HEK293 (cell line): ENCODE measurements around the gene CCSER2.

ENCODE experiments used
- CTCF ChIA-PET: fragments of 350-600 bp; formaldehyde crosslinking; extraction: SDS; loops from one replicate; lab custom pipeline; 2021; ENCODE audit warnings: antibody characterized with exemption; lab: Yijun Ruan, JAX
- POLR2A ChIA-PET: fragments of 300-600 bp; formaldehyde crosslinking; extraction: SDS; loops from one replicate; lab custom pipeline; 2020; ENCODE audit warnings: antibody characterized with exemption, inconsistent platforms; lab: Yijun Ruan, JAX
- H3K27ac ChIP-seq: fragments of 200-500 bp; sonication (Bioruptor generic); 2 replicates; pipeline ENCODE4 v1.5.1; 2014; ENCODE audit warnings: low read depth, low read length, control low read depth, inconsistent platforms; ENCODE audit errors: extremely low read depth
- H3K36me3 ChIP-seq, 2 experiments: fragments of 200-500 bp in 1 of 2; sonication (Bioruptor generic) in 1 of 2; 1 replicate in 1 of 2; 2 replicates in 1 of 2; pipeline ENCODE4 v1.5.1; 2014 to 2017; ENCODE audit warnings: inconsistent platforms in 2 of 2, low read length in 2 of 2; ENCODE audit not compliant: control insufficient read depth in 2 of 2, insufficient read depth in 1 of 2
- H3K4me1 ChIP-seq: fragments of 200-500 bp; sonication (Bioruptor generic); 2 replicates; pipeline ENCODE4 v1.5.1; 2014; ENCODE audit warnings: mild to moderate bottlenecking, low read length, inconsistent platforms; ENCODE audit not compliant: control insufficient read depth, insufficient read depth
- H3K4me3 ChIP-seq: 2 replicates; pipeline ENCODE4 v1.5.1; 2011; ENCODE audit warnings: low read depth, mild to moderate bottlenecking, control low read depth, low read length, moderate library complexity
- H3K9me3 ChIP-seq: fragments of 200-500 bp; sonication (Bioruptor generic); 2 replicates; pipeline ENCODE4 v1.5.1; 2014; ENCODE audit warnings: low read depth, low read length, inconsistent platforms; ENCODE audit not compliant: control insufficient read depth, insufficient read depth
- CTCF ChIP-seq: fragments of 450-650 bp; formaldehyde crosslinking; IDR thresholded peaks from 2 replicates; pipeline ENCODE4 v1.5.1; 2016; ENCODE audit warnings: missing biosample characterization, missing genetic modification characterization
- HOXA7 ChIP-seq: sonication (generic); formaldehyde crosslinking; IDR thresholded peaks from 2 replicates; pipeline ENCODE4 v1.8.1; 2022; ENCODE audit warnings: missing genetic modification reagents, borderline replicate concordance
- PRDM10 ChIP-seq: fragments of 450-650 bp; formaldehyde crosslinking; IDR thresholded peaks from 2 replicates; pipeline ENCODE4 v1.5.1; 2016; ENCODE audit warnings: missing biosample characterization, missing genetic modification characterization
- REST ChIP-seq: fragments of 450-650 bp; formaldehyde crosslinking; IDR thresholded peaks from 2 replicates; pipeline ENCODE4 v1.5.1; 2016; ENCODE audit warnings: missing biosample characterization, missing genetic modification characterization
- TCF7L2 ChIP-seq: IDR thresholded peaks from 2 replicates; pipeline ENCODE4 v1.6.1; 2011; ENCODE audit warnings: low read depth, mild to moderate bottlenecking, inconsistent platforms, low read length, moderate library complexity, borderline replicate concordance
- ZBTB1 ChIP-seq: fragments of 450-650 bp; formaldehyde crosslinking; IDR thresholded peaks from 2 replicates; pipeline ENCODE4 v1.5.1; 2016; ENCODE audit warnings: missing biosample characterization, missing genetic modification characterization
- ZBTB17 ChIP-seq: fragments of 450-650 bp; formaldehyde crosslinking; IDR thresholded peaks from 2 replicates; pipeline ENCODE4 v1.5.1; 2016; ENCODE audit warnings: missing biosample characterization, missing genetic modification characterization
- ZBTB21 ChIP-seq: fragments of 450-650 bp; formaldehyde crosslinking; IDR thresholded peaks from 2 replicates; pipeline ENCODE4 v1.5.1; 2017; ENCODE audit warnings: missing biosample characterization, missing genetic modification characterization
- ZBTB49 ChIP-seq: fragments of 450-650 bp; formaldehyde crosslinking; IDR thresholded peaks from 2 replicates; pipeline ENCODE4 v1.5.1; 2016; ENCODE audit warnings: missing biosample characterization, missing genetic modification characterization, low read depth
- ZEB2 ChIP-seq: fragments of 450-650 bp; formaldehyde crosslinking; IDR thresholded peaks from 2 replicates; pipeline ENCODE4 v1.5.1; 2016; ENCODE audit warnings: missing biosample characterization, missing genetic modification characterization
- ZNF132 ChIP-seq: fragments of 450-650 bp; formaldehyde crosslinking; IDR thresholded peaks from 2 replicates; pipeline ENCODE4 v1.5.1; 2017; ENCODE audit warnings: missing biosample characterization, missing genetic modification characterization, borderline replicate concordance
- ZNF133 ChIP-seq: fragments of 450-650 bp; formaldehyde crosslinking; IDR thresholded peaks from 2 replicates; pipeline ENCODE4 v1.5.1; 2016; ENCODE audit warnings: missing biosample characterization, missing genetic modification characterization
- ZNF184 ChIP-seq: fragments of 450-650 bp; IDR thresholded peaks from 2 replicates; pipeline ENCODE4 v1.5.1; 2018; ENCODE audit warnings: missing biosample characterization, mild to moderate bottlenecking, missing genetic modification characterization
- ZNF2 ChIP-seq: fragments of 450-650 bp; formaldehyde crosslinking; IDR thresholded peaks from 2 replicates; pipeline ENCODE4 v1.5.1; 2016; ENCODE audit warnings: missing biosample characterization, missing genetic modification characterization
- ZNF221 ChIP-seq: fragments of 450-650 bp; formaldehyde crosslinking; IDR thresholded peaks from 2 replicates; pipeline ENCODE4 v1.5.1; 2017; ENCODE audit warnings: missing biosample characterization, missing genetic modification characterization, borderline replicate concordance
- ZNF48 ChIP-seq: fragments of 450-650 bp; formaldehyde crosslinking; IDR thresholded peaks from 2 replicates; pipeline ENCODE4 v1.5.1; 2016; ENCODE audit warnings: missing biosample characterization, missing genetic modification characterization
- ZNF548 ChIP-seq: fragments of 450-650 bp; formaldehyde crosslinking; IDR thresholded peaks from 2 replicates; pipeline ENCODE4 v1.5.1; 2016; ENCODE audit warnings: missing biosample characterization, missing genetic modification characterization
- ZNF621 ChIP-seq: fragments of 450-650 bp; formaldehyde crosslinking; IDR thresholded peaks from 2 replicates; pipeline ENCODE4 v1.5.1; 2017; ENCODE audit warnings: missing biosample characterization, missing genetic modification characterization
- ZNF654 ChIP-seq: fragments of 450-650 bp; formaldehyde crosslinking; IDR thresholded peaks from 2 replicates; pipeline ENCODE4 v1.5.1; 2016; ENCODE audit warnings: low read depth, missing biosample characterization, missing genetic modification characterization
- ZNF660 ChIP-seq: fragments of 450-650 bp; IDR thresholded peaks from 2 replicates; pipeline ENCODE4 v1.5.1; 2018; ENCODE audit warnings: missing biosample characterization, mild to moderate bottlenecking, missing genetic modification characterization
- ZNF707 ChIP-seq: fragments of 450-650 bp; formaldehyde crosslinking; IDR thresholded peaks from 2 replicates; pipeline ENCODE4 v1.5.1; 2016; ENCODE audit warnings: missing biosample characterization, missing genetic modification characterization
- ZNF747 ChIP-seq: fragments of 450-650 bp; formaldehyde crosslinking; IDR thresholded peaks from 2 replicates; pipeline ENCODE4 v1.5.1; 2016; ENCODE audit warnings: missing biosample characterization, missing genetic modification characterization

The CCSER2 gene

GRCh38 chr10:84375011-84375410 is 46.6 kb downstream of the CCSER2 start:
- ChIA-PET POLR2A (no interaction called here), CTCF (interaction anchor here (0.6 to 5.7 kb wide), 24 partner anchors 9 to 174 kb away, joined by 3 to 88 read pairs (median 4); no protein-coding TSS in a partner anchor)
- Histone ChIP-seq H3K4me3 (no peak overlapping the region), H3K4me1 (no peaks in the 10 kb centered on the region), H3K27ac (no peak overlapping the region), H3K36me3 (peaks cover 9 to 32% of the 10 kb centered on the region in 2 experiments; a peak in 2 of 3 replicates), H3K9me3 (no peaks in the 10 kb centered on the region)
- TF ChIP-seq ZNF621 (tag by site-specific recombination), result no peak
- no peak for TF ChIP-seq ZNF133
- peak; percentile 80 for TF ChIP-seq ZNF654 (tag by site-specific recombination)
- TF ChIP-seq ZBTB21 (tag by site-specific recombination), result no peak
- 0 out of 2 replicates have a peak, but pooled peaks have one; percentile 23 for TF ChIP-seq ZEB2 (tag by site-specific recombination)
- no peak for TF ChIP-seq ZNF707 (tag by site-specific recombination)
- no peak for TF ChIP-seq HOXA7 (CRISPR knock-in tag)
- no peak for TF ChIP-seq ZNF747 (tag by site-specific recombination)
- TF ChIP-seq ZBTB17 (tag by site-specific recombination), result no peak
- peak; percentile 39; the same call in 1 of the 2 replicates for TF ChIP-seq CTCF

GRCh38 chr10:84375881-84376280 is 47.5 kb downstream of the CCSER2 start:
- TF ChIP-seq ZBTB1 (tag by site-specific recombination), result no peak
- no peak for TF ChIP-seq ZNF548
- TF ChIP-seq ZNF660 (tag by site-specific recombination), result no peak
- TF ChIP-seq ZNF132 (tag by site-specific recombination), result no peak
- no peak for TF ChIP-seq ZNF184 (tag by site-specific recombination)
- TF ChIP-seq ZNF48 (tag by site-specific recombination), result no peak
- TF ChIP-seq TCF7L2, result no peak
- no peak for TF ChIP-seq REST (tag by site-specific recombination)
- no peak for TF ChIP-seq ZBTB49
- no peak for TF ChIP-seq PRDM10 (tag by site-specific recombination)
- no peak for TF ChIP-seq ZNF221
- no peak for TF ChIP-seq ZNF2
- ChIA-PET CTCF (interaction anchor here (0.8 to 5.7 kb wide), 9 partner anchors 9 to 173 kb away, joined by 3 to 88 read pairs (median 4); no protein-coding TSS in a partner anchor), POLR2A (no interaction called here)
- H3K36me3 ChIP-seq, result peaks cover 13 to 30% of the 10 kb centered on the region in 2 experiments
- H3K9me3 ChIP-seq, result no peaks in the 10 kb centered on the region
- no peak overlapping the region for H3K27ac ChIP-seq
- no peaks in the 10 kb centered on the region for H3K4me1 ChIP-seq
- H3K4me3 ChIP-seq, result no peak overlapping the region
